Measurements from ENCODE around the gene RIT2. TPM values are rescaled to one million over a fixed set of nuclear protein-coding genes. Genes with fewer than 3 reads are reported as not detected.

RIT2 gene
- total and polyA plus RNA-seq, 2 of the 4 experiments (the other 2 are of a cell fraction): not detected

- DNase-seq: no peak
Observed at GRCh38 chr18:42882122-42882521, 233.4 kb downstream of the RIT2 start.

More at GRCh38 chr18:42882122-42882521, 233.4 kb downstream of the RIT2 start:
- no peak overlapping the region for H3K27ac ChIP-seq (ENCODE audit: insufficient read depth, low read length)
- no peak overlapping the region for H2AK9ac ChIP-seq (replicated peaks; ENCODE audit: low read depth, low read length, poor library complexity)
- H3K4ac ChIP-seq (ENCODE audit: low read depth, low read length): no peak overlapping the region
- H2BK120ac ChIP-seq (ENCODE audit: low read depth, low read length): no peak overlapping the region
- H4K20me1 ChIP-seq (ENCODE audit: insufficient read depth, low read length): no peaks in the 10 kb centered on the region
- no peak overlapping the region for H4K8ac ChIP-seq (ENCODE audit: low read depth in 2 of 2, low read length in 2 of 2)
- H2AFZ ChIP-seq (replicated peaks; ENCODE audit: low read length, poor library complexity): no peak overlapping the region
- no peaks in the 10 kb centered on the region for H3K36me3 ChIP-seq (ENCODE audit: control insufficient read depth, insufficient read depth, low read length)
- no peaks in the 10 kb centered on the region for H3K4me1 ChIP-seq (ENCODE audit: control insufficient read depth, insufficient read depth, low read length)
- no TSS peak for BruUV-seq (replicated peaks)
- WGBS, 2 experiments (ENCODE audit: extremely low coverage in 2 of 2, insufficient read length in 1 of 2): no CpG with 5 or more reads among the region's 3 CpGs
- H3K4me2 ChIP-seq (ENCODE audit: low read depth, low read length): no peak overlapping the region
- ChIA-PET CTCF (no interaction called here), POLR2A (ENCODE audit: unreplicated experiment) (no interaction called here)
- H4K5ac ChIP-seq (ENCODE audit: low read depth, low read length): no peak overlapping the region
- dilution Hi-C loops (cut with HindIII; ENCODE audit: low sequenced_read_pairs, unreplicated experiment): no loop called here
- no peak overlapping the region for H3K14ac ChIP-seq (replicated peaks; ENCODE audit: low read depth, low read length)
- H2BK15ac ChIP-seq (ENCODE audit: low read depth, low read length): no peak overlapping the region
- H3K79me1 ChIP-seq (ENCODE audit: low read depth in 1 of 2, low read length in 2 of 2): no peaks in the 10 kb centered on the region
- in situ Hi-C loops (cut with MboI; ENCODE audit: low sequenced_read_pairs): no loop called here
- H3K27me3 ChIP-seq (ENCODE audit: control insufficient read depth, insufficient read depth, low read length): no peaks in the 10 kb centered on the region
- H3K9me3 ChIP-seq (ENCODE audit: control insufficient read depth, insufficient read depth, low read length): no peaks in the 10 kb centered on the region
- H3K9me1 ChIP-seq (ENCODE audit: insufficient read depth, low read length): no peaks in the 10 kb centered on the region
- no peak overlapping the region for H2AK5ac ChIP-seq (ENCODE audit: low read depth, low read length)
- no peak overlapping the region for H2BK20ac ChIP-seq (ENCODE audit: low read depth, low read length)
- H2BK5ac ChIP-seq (ENCODE audit: low read depth, low read length, poor library complexity, severe bottlenecking): no peak overlapping the region
- no peak for ATAC-seq (ENCODE audit: low read depth)
- intact Hi-C loops (cut with micrococcal nuclease): no loop called here
- no peak overlapping the region for H3K23ac ChIP-seq (ENCODE audit: low read depth, low read length)
- H3K56ac ChIP-seq (ENCODE audit: extremely low read depth, insufficient read depth, low read length): no peak overlapping the region
- TF ChIP-seq ELK1 (IDR thresholded peaks at IDR 0.05; ENCODE audit: borderline replicate concordance, low read depth, low read length) (no peak), RAD21 (IDR thresholded peaks at IDR 0.05; ENCODE audit: low read length) (no peak), NFE2L2 (IDR thresholded peaks at IDR 0.05; ENCODE audit: low read depth, low read length) (no peak), MXI1 (IDR thresholded peaks at IDR 0.05; ENCODE audit: borderline replicate concordance, low read depth, low read length) (no peak), RCOR1 (IDR thresholded peaks at IDR 0.05; ENCODE audit: insufficient replicate concordance, low read length) (no peak), FOS (IDR thresholded peaks at IDR 0.05; ENCODE audit: low read depth, low read length) (no peak), CHD1 (IDR thresholded peaks at IDR 0.05; ENCODE audit: low read depth, low read length) (no peak), USF2 (IDR thresholded peaks at IDR 0.05; ENCODE audit: low read depth, low read length) (no peak), BHLHE40 (IDR thresholded peaks at IDR 0.05; ENCODE audit: low read depth, low read length) (no peak), CEBPB (IDR thresholded peaks at IDR 0.05; ENCODE audit: low read depth, low read length) (no peak), MAZ (IDR thresholded peaks at IDR 0.05; ENCODE audit: borderline replicate concordance, low read depth, low read length) (no peak), RFX5 (IDR thresholded peaks at IDR 0.05; ENCODE audit: low read depth, low read length) (no peak), CTCF (conservative IDR thresholded peaks at IDR 0.05; ENCODE audit: low read depth, low read length) (no peak), POLR2A (IDR thresholded peaks at IDR 0.05; ENCODE audit: low read depth, low read length) (no peak), SMC3 (IDR thresholded peaks at IDR 0.05; ENCODE audit: low read depth, low read length) (no peak), MAFK (IDR thresholded peaks at IDR 0.05; ENCODE audit: low read depth, low read length) (no peak)
- no peak overlapping the region for H3K4me3 ChIP-seq (ENCODE audit: insufficient read depth, low read depth, low read length)
- no peak overlapping the region for H4K91ac ChIP-seq (ENCODE audit: insufficient read depth, low read depth, low read length)
- H3K9ac ChIP-seq (ENCODE audit: low read depth, low read length): no peak overlapping the region
- no peak overlapping the region for H3K18ac ChIP-seq (ENCODE audit: low read depth, low read length)
